Adrenal gland (tissue), 5 donors: Measurements from ENCODE around the gene RELT.

Experiments used
- POLR2A ChIP-seq, 2 donors: fragments of 450-650 bp; IDR thresholded peaks; one replicate each; pipeline ENCODE4 v1.6.1; 2017; ENCODE audit warnings: antibody characterized with exemption in 2 of 2, mild to moderate bottlenecking in 2 of 2, moderate library complexity in 1 of 2
- TF ChIP-seq, protein P1 (sequence below), 6 experiments: fragments of 450-650 bp in 4 of 6; fragments of 200-600 bp in 2 of 6; sonication (generic) in 1 of 6; IDR thresholded peaks; 1 replicate in 5 of 6; 2 replicates in 1 of 6; pipeline versions ENCODE4 v1.5.1 to v1.8.0; 2016 to 2021; ENCODE audit warnings: antibody characterized with exemption in 6 of 6, mild to moderate bottlenecking in 2 of 6, moderate library complexity in 1 of 6
- donor health status: DM: no; HTN: no; CAD: no.

DNA sequence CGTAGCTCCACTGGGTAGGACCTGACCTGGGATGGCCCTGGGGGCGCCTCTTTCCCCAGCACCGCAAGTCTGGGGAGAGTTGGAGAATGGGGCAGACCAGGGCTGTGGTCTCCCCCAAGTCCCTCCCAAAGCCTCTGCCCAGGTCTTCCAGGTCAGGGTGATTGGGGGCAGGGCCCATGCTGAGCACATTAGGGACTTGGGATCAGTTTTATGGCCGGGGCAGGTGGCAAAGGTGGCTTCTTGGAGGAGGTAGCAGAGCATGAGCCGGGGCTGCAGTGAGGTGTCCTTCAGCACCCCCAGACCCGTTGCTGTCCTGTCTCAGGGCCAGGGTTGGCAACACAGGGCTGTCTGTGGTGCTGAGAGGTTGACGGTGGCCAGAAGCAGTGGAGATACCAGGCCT lies 6.0 kb downstream of the RELT start:
- TF ChIP-seq, protein P1, sequence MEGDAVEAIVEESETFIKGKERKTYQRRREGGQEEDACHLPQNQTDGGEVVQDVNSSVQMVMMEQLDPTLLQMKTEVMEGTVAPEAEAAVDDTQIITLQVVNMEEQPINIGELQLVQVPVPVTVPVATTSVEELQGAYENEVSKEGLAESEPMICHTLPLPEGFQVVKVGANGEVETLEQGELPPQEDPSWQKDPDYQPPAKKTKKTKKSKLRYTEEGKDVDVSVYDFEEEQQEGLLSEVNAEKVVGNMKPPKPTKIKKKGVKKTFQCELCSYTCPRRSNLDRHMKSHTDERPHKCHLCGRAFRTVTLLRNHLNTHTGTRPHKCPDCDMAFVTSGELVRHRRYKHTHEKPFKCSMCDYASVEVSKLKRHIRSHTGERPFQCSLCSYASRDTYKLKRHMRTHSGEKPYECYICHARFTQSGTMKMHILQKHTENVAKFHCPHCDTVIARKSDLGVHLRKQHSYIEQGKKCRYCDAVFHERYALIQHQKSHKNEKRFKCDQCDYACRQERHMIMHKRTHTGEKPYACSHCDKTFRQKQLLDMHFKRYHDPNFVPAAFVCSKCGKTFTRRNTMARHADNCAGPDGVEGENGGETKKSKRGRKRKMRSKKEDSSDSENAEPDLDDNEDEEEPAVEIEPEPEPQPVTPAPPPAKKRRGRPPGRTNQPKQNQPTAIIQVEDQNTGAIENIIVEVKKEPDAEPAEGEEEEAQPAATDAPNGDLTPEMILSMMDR (IDR thresholded peaks at IDR 0.05) = no peak
- no peak for TF ChIP-seq POLR2A (IDR thresholded peaks at IDR 0.05)
